K562 (cell line): ENCODE measurements around the gene ASIP. TPM values are rescaled to one million over a fixed set of nuclear protein-coding genes. Genes with fewer than 3 reads are reported as not detected.

ENCODE experiments used
- ATAC-seq: fragments of 200-7000 bp; cut with Tn5 transposase; 3 replicates; pipeline ENCODE4 v1.9.1; 2020; ENCODE audit warnings: moderate library complexity
- BruUV-seq: library from RNA; stranded (reverse); fragments of 400-500 nt; replicated peaks from 2 replicates; lab custom pipeline; 2021; lab: Mats Ljungman, UMichigan
- CTCF ChIA-PET: fragments of 300-600 bp; formaldehyde crosslinking; extraction: SDS; loops from one replicate; lab custom pipeline; 2021; ENCODE audit warnings: low intra/inter-chr PET ratio; lab: Yijun Ruan, JAX
- POLR2A ChIA-PET: fragments of 300-600, 350-650 bp; sonication (Branson Sonifier 250); formaldehyde crosslinking; extraction: SDS; loops from one replicate; lab custom pipeline; 2021; ENCODE audit warnings: antibody characterized with exemption, inconsistent platforms; lab: Yijun Ruan, JAX
- DNase-seq, 4 experiments: peaks; one replicate each; pipeline versions ENCODE4 v3.0.0 to v3.0.0-alpha.2; 2011 to 2018; ENCODE audit warnings: low spot score in 3 of 4, mixed read lengths in 3 of 4; ENCODE audit errors: extremely low read depth in 1 of 4
- FAIRE-seq: peaks from 2 replicates; lab custom pipeline; 2011; peaks lifted over from hg19 to GRCh38; lab: Jason Lieb, UNC
- H2AFZ ChIP-seq: 2 replicates; pipeline ENCODE4 v1.6.0; 2011; ENCODE audit warnings: low read depth, low read length, control low read depth, inconsistent platforms
- H3K27ac ChIP-seq: fragments of 200-600 bp; 3 replicates; pipeline ENCODE4 v1.8.0; 2011; ENCODE audit warnings: low read depth, mild to moderate bottlenecking, control low read depth, inconsistent platforms, low read length, moderate library complexity, mixed read lengths; ENCODE audit errors: extremely low read depth
- H3K27me3 ChIP-seq, 2 experiments: fragments of 300-600 bp in 1 of 2; 2 replicates in 1 of 2; 3 replicates in 1 of 2; pipeline versions ENCODE4 v1.6.0 to v1.8.0; 2011; ENCODE audit warnings: inconsistent platforms in 2 of 2, low read length in 2 of 2, mild to moderate bottlenecking in 1 of 2, mixed read lengths in 1 of 2, moderate library complexity in 1 of 2; ENCODE audit not compliant: control insufficient read depth in 2 of 2, insufficient read depth in 2 of 2
- H3K36me3 ChIP-seq: fragments of 300-600 bp; 3 replicates; pipeline ENCODE4 v1.8.0; 2011; ENCODE audit warnings: mild to moderate bottlenecking, low read length, inconsistent platforms; ENCODE audit not compliant: control insufficient read depth, insufficient read depth
- H3K4me1 ChIP-seq, 2 experiments: fragments of 200-600 bp in 1 of 2; replicated peaks in 1 of 2; 2 replicates in 1 of 2; 3 replicates in 1 of 2; pipeline versions ENCODE4 v1.5.1 to v1.8.0; 2011; ENCODE audit warnings: inconsistent platforms in 2 of 2, low read length in 2 of 2, mild to moderate bottlenecking in 1 of 2, mixed read lengths in 1 of 2, moderate library complexity in 1 of 2; ENCODE audit not compliant: control insufficient read depth in 2 of 2, insufficient read depth in 2 of 2
- H3K4me2 ChIP-seq: 2 replicates; pipeline ENCODE4 v1.6.1; 2011; ENCODE audit warnings: low read length, control low read depth, inconsistent platforms, mixed read lengths; ENCODE audit not compliant: insufficient read depth
- H3K4me3 ChIP-seq: fragments of 200-600 bp; sonication (generic), shearing (Covaris generic); 2 replicates; pipeline ENCODE4 v1.5.1; 2016; ENCODE audit warnings: control low read depth, inconsistent platforms
- H3K79me2 ChIP-seq: fragments of 200-600 bp; 3 replicates; pipeline ENCODE4 v1.8.0; 2011; ENCODE audit warnings: low read length, inconsistent platforms; ENCODE audit not compliant: control insufficient read depth, insufficient read depth
- H3K9ac ChIP-seq, 2 experiments: 2 replicates each; pipeline versions ENCODE4 v1.6.0 to v1.6.1; 2011; ENCODE audit warnings: low read depth in 2 of 2, low read length in 2 of 2, control low read depth in 1 of 2, inconsistent platforms in 1 of 2, mild to moderate bottlenecking in 1 of 2, mixed read lengths in 1 of 2; ENCODE audit not compliant: insufficient read depth in 1 of 2
- H3K9me1 ChIP-seq: one replicate; pipeline ENCODE4 v1.6.0; 2011; ENCODE audit warnings: inconsistent platforms, mild to moderate bottlenecking, low read length, moderate library complexity; ENCODE audit not compliant: control insufficient read depth, insufficient read depth
- H3K9me3 ChIP-seq: replicated peaks from 2 replicates; pipeline ENCODE4 v1.5.1; 2011; ENCODE audit warnings: low read depth, low read length, inconsistent platforms; ENCODE audit not compliant: control insufficient read depth, insufficient read depth
- H4K20me1 ChIP-seq: replicated peaks from 2 replicates; pipeline ENCODE4 v1.6.1; 2011; ENCODE audit warnings: low read length, inconsistent platforms, mixed read lengths; ENCODE audit not compliant: control insufficient read depth, insufficient read depth
- BRF1 ChIP-seq: IDR thresholded peaks from 3 replicates; pipeline ENCODE4 v1.6.1; 2011; ENCODE audit warnings: borderline replicate concordance, mild to moderate bottlenecking; ENCODE audit not compliant: insufficient read length; ENCODE audit errors: extremely low read depth
- CEBPB ChIP-seq: fragments of 450-650 bp; IDR thresholded peaks from 2 replicates; pipeline ENCODE4 v1.6.1; 2016; ENCODE audit warnings: missing genetic modification characterization, missing compliant biosample characterization
- CTCFL ChIP-seq: IDR thresholded peaks from 2 replicates; pipeline ENCODE4 v1.6.1; 2011; ENCODE audit warnings: borderline replicate concordance, low read depth, mild to moderate bottlenecking, moderate library complexity, low read length; ENCODE audit not compliant: insufficient read depth, poor library complexity, severe bottlenecking
- LEF1 ChIP-seq: fragments of 450-650 bp; IDR thresholded peaks from 2 replicates; pipeline ENCODE4 v1.6.1; 2016; ENCODE audit warnings: mild to moderate bottlenecking
- MIER1 ChIP-seq: fragments of 450-650 bp; IDR thresholded peaks from 2 replicates; pipeline ENCODE4 v1.6.1; 2016; ENCODE audit warnings: antibody characterized with exemption, mild to moderate bottlenecking, low read depth
- NBN ChIP-seq: fragments of 450-650 bp; IDR thresholded peaks from 2 replicates; pipeline ENCODE4 v1.6.1; 2016; ENCODE audit warnings: low read depth, mild to moderate bottlenecking
- PHB2 ChIP-seq: fragments of 450-650 bp; IDR thresholded peaks from 2 replicates; pipeline ENCODE4 v1.6.1; 2017; ENCODE audit warnings: low read depth
- POLR2AphosphoS5 ChIP-seq: IDR thresholded peaks from 2 replicates; pipeline ENCODE4 v1.6.1; 2011; ENCODE audit warnings: mild to moderate bottlenecking, low read depth, low read length, moderate library complexity; ENCODE audit not compliant: control insufficient read depth, insufficient read depth
- PREB ChIP-seq: sonication (generic); formaldehyde crosslinking; IDR thresholded peaks from 2 replicates; pipeline ENCODE4 v1.8.1; 2023; ENCODE audit warnings: mild to moderate bottlenecking, missing genetic modification reagents
- TCF15 ChIP-seq: fragments of 250-450 bp; sonication (Bioruptor Pico); IDR thresholded peaks from 2 replicates; pipeline ENCODE4 v1.8.0; 2022; ENCODE audit warnings: moderate library complexity, mild to moderate bottlenecking, inconsistent platforms
- TFE3 ChIP-seq: fragments of 450-650 bp; formaldehyde crosslinking; IDR thresholded peaks from 2 replicates; pipeline ENCODE4 v1.4.0; 2020; ENCODE audit warnings: mild to moderate bottlenecking, mixed read lengths
- WGBS: fragments of 100-300 bp; shearing (Covaris generic); methylation state at CpG from one replicate; pipeline ENCODE4 v1.1.6; 2016; ENCODE audit warnings: low coverage, mixed read lengths; ENCODE audit not compliant: insufficient coverage; ENCODE audit errors: missing lambda C conversion rate; 5-methylcytosine and 5-hydroxymethylcytosine counted together
- in situ Hi-C: fragments of 300-500 bp; cut with MboI; formaldehyde crosslinking; loops from 4 replicates; pipeline ENCODE4 v1.15.0; 2018; ENCODE audit warnings: inconsistent platforms, mixed read lengths
- intact Hi-C: fragments of 100-400 bp; cut with micrococcal nuclease; formaldehyde crosslinking; loops from 2 replicates; pipeline ENCODE4 v1.14.2; 2022
- polyA plus RNA-seq, 8 experiments: library from polyadenylated mRNA; depleted of rRNA in 4 of 8; stranded (reverse) in 5 of 8; unstranded in 3 of 8; fragments of >200 nt; fragmentation: Nextera tagmentation in 2 of 8; fragmentation: Illumina TruSeq in 1 of 8; extraction: Ambion mirVana in 2 of 8; extraction: Trizol in 1 of 8; gene quantifications; 2 replicates each; pipeline versions ENCODE4 v1.2.1 to v1.2.3, GENCODE V29; 2011 to 2014; ENCODE audit warnings: inconsistent platforms in 1 of 8, missing spikeins in 1 of 8
- total RNA-seq, 7 experiments: library from RNA; depleted of rRNA in 6 of 7; stranded (reverse); fragments of >200 nt in 6 of 7; fragmentation: Illumina TruSeq in 2 of 7; extraction: Trizol in 2 of 7; gene quantifications; 2 replicates each; pipeline versions ENCODE4 v1.2.1 to v1.2.3, GENCODE V29; 2011 to 2021; ENCODE audit warnings: low replicate concordance in 1 of 7

ASIP gene
- total and polyA plus RNA-seq, 9 of the 15 experiments (the other 6 are each of a cell fraction or from before 2014, with no cell fraction given) = not detected

GRCh38 chr20:34220561-34220960, 20.7 kb upstream of the ASIP start (continued):
- no peak for TF ChIP-seq MIER1
- no peak for TF ChIP-seq TFE3
- TF ChIP-seq PHB2 = no peak
- TF ChIP-seq, all 486 proteins: peak for 3

DNA sequence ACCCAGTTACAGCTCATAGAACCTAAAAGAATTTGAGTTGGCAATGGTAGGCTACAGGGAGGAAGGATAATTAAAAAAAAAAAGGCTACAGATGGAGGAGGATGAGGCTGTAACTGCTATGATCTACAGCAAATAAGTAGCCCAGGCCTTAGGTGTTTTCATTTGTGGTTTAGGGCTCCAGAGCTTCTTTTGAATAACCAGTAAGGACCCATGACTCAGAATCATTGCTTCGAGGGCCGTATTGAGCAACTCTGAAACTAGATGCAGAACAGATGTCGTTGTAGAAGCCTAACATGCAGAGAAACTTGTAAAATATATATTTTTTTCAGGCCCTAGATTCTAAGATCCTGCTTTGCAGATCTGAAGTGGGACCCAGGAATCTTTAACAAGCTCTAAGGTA, 19.0 kb upstream of the ASIP start:
- Histone ChIP-seq H4K20me1 (no peaks in the 10 kb centered on the region), H3K4me1 (no peaks in the 10 kb centered on the region; a peak in 1 of 5 replicates), H2AFZ (no peak overlapping the region), H3K79me2 (no peaks in the 10 kb centered on the region), H3K4me2 (no peak overlapping the region), H3K4me3 (no peak overlapping the region), H3K9ac (no peak overlapping the region), H3K9me3 (no peaks in the 10 kb centered on the region), H3K9me1 (no peaks in the 10 kb centered on the region), H3K27me3 (no peaks in the 10 kb centered on the region), H3K27ac (no peak overlapping the region), H3K36me3 (no peaks in the 10 kb centered on the region)
- TF ChIP-seq CTCFL = no peak
- TF ChIP-seq NBN = no peak
- peak; percentile 20; the same call in 1 of the 2 replicates for TF ChIP-seq CEBPB (tag)
- no peak for TF ChIP-seq LEF1
- no peak for TF ChIP-seq PREB (CRISPR knock-in tag)
- no peak for TF ChIP-seq TCF15 (CRISPR knock-in tag)
- no peak for TF ChIP-seq POLR2AphosphoS5
- TF ChIP-seq BRF1 = no peak
- intact Hi-C loops = no loop called here
- 27% methylated on average over 3 of the region's 3 CpGs for WGBS
- CTCF ChIA-PET = no interaction called here
- FAIRE-seq (no peak), DNase-seq (no peak), ATAC-seq (no peak)
- BruUV-seq = no TSS peak
- POLR2A ChIA-PET = interaction anchor here (1.1 to 1.3 kb wide), 2 partner anchors 35 to 39 kb away, joined by 3 to 5 read pairs; no protein-coding TSS in a partner anchor
- in situ Hi-C loops = no loop called here
